Uterus (tissue), 4 donors: ENCODE measurements around the gene TAX1BP1. TPM values are rescaled to one million over a fixed set of nuclear protein-coding genes. Genes with fewer than 3 reads are reported as not detected.

Source experiments
- DNase-seq, 2 donors: peaks; one replicate each; pipeline ENCODE4 v3.0.0-alpha.2; 2019 to 2020
- H3K27ac ChIP-seq, 2 donors: fragments of 200-600 bp; sonication (generic); 1 replicate in 1 of 2; 2 replicates in 1 of 2; pipeline ENCODE4 v1.5.1; 2016 to 2018
- H3K27me3 ChIP-seq, 2 donors: fragments of 200-600 bp; sonication (generic); one replicate each; pipeline ENCODE4 v1.5.1; 2018 to 2019; ENCODE audit warnings: control low read depth in 1 of 2
- H3K36me3 ChIP-seq, 2 donors: fragments of 200-600 bp; sonication (generic); one replicate each; pipeline ENCODE4 v1.5.1; 2019; ENCODE audit warnings: control low read depth in 1 of 2
- H3K4me1 ChIP-seq, 2 donors: fragments of 200-600 bp; sonication (generic); one replicate each; pipeline ENCODE4 v1.5.1; 2018 to 2019; ENCODE audit warnings: control low read depth in 1 of 2
- H3K4me3 ChIP-seq, 2 donors: fragments of 200-600 bp; sonication (generic); 1 replicate in 1 of 2; 2 replicates in 1 of 2; pipeline ENCODE4 v1.5.1; 2018 to 2019; ENCODE audit warnings: mild to moderate bottlenecking in 1 of 2
- H3K9me3 ChIP-seq, 2 donors: fragments of 200-600 bp; sonication (generic); one replicate each; pipeline ENCODE4 v1.5.1; 2019; ENCODE audit warnings: control low read depth in 1 of 2
- CTCF ChIP-seq, 4 experiments: fragments of 200-600 bp in 2 of 4; fragments of 450-650 bp in 2 of 4; sonication (generic) in 2 of 4; IDR thresholded peaks; one replicate each; pipeline ENCODE4 v1.5.1; 2016 to 2019; ENCODE audit warnings: antibody characterized with exemption in 4 of 4, mild to moderate bottlenecking in 2 of 4, moderate library complexity in 1 of 4
- POLR2A ChIP-seq, 2 donors: fragments of 450-650 bp; IDR thresholded peaks; one replicate each; pipeline ENCODE4 v1.6.1; 2016; ENCODE audit warnings: antibody characterized with exemption in 2 of 2, mild to moderate bottlenecking in 1 of 2, moderate library complexity in 1 of 2
- intact Hi-C: fragments of 100-400 bp; cut with DNase I; formaldehyde crosslinking; loops from one replicate; pipeline ENCODE4 v1.15.1; 2023; ENCODE audit warnings: low total_unique reads
- total RNA-seq, 4 donors: library from RNA; depleted of rRNA in 3 of 4; stranded (reverse); fragments of >200 nt in 3 of 4; gene quantifications; one replicate each; pipeline versions ENCODE4 v1.1.0 to v1.2.4, GENCODE V29; 2014 to 2023
- donor health status: DM: yes; HTN: yes; CAD: no.

Gene TAX1BP1
- total RNA-seq, 4 donors from 2014 or later: 46.4 to 121 (median 77.3) TPM

GRCh38 chr7:27756298-27756697 lies 16.3 kb downstream of the TAX1BP1 start:
- H3K27ac ChIP-seq: no peak overlapping the region
- intact Hi-C loops: no loop called here
- TF ChIP-seq POLR2A (IDR thresholded peaks at IDR 0.05): no peak
- TF ChIP-seq CTCF (IDR thresholded peaks at IDR 0.05): no peak
- H3K9me3 ChIP-seq: no peaks in the 10 kb centered on the region
- no peaks in the 10 kb centered on the region for H3K27me3 ChIP-seq
- no peak overlapping the region for H3K4me3 ChIP-seq
- no peaks in the 10 kb centered on the region for H3K36me3 ChIP-seq
- no peaks in the 10 kb centered on the region for H3K4me1 ChIP-seq
- no peak for DNase-seq

- Histone ChIP-seq H3K9me3 (no peaks in the 10 kb centered on the region), H3K36me3 (no peaks in the 10 kb centered on the region)
These were observed 19.5 kb downstream of the TAX1BP1 start for GRCh38 chr7:27759491-27759890.

GRCh38 chr7:27762062-27762461 lies 22.1 kb downstream of the TAX1BP1 start:
- intact Hi-C loops: no loop called here
- Histone ChIP-seq H3K4me3 (no peak overlapping the region), H3K27me3 (no peaks in the 10 kb centered on the region), H3K9me3 (no peaks in the 10 kb centered on the region), H3K4me1 (no peaks in the 10 kb centered on the region), H3K27ac (no peak overlapping the region), H3K36me3 (no peaks in the 10 kb centered on the region)
- DNase-seq: no peak
- TF ChIP-seq POLR2A (IDR thresholded peaks at IDR 0.05): no peak
- no peak for TF ChIP-seq CTCF (IDR thresholded peaks at IDR 0.05)

More at GRCh38 chr7:27759491-27759890, 19.5 kb downstream of the TAX1BP1 start:
- no peaks in the 10 kb centered on the region for H3K27me3 ChIP-seq
- no peak for DNase-seq
- intact Hi-C loops: no loop called here
- H3K4me1 ChIP-seq: no peaks in the 10 kb centered on the region
- TF ChIP-seq CTCF (IDR thresholded peaks at IDR 0.05): no peak
- TF ChIP-seq POLR2A (IDR thresholded peaks at IDR 0.05): no peak
- no peak overlapping the region for H3K27ac ChIP-seq
- no peak overlapping the region for H3K4me3 ChIP-seq

- Histone ChIP-seq H3K27me3 (no peaks in the 10 kb centered on the region), H3K9me3 (no peaks in the 10 kb centered on the region), H3K4me1 (no peaks in the 10 kb centered on the region), H3K4me3 (no peak overlapping the region), H3K27ac (no peak overlapping the region), H3K36me3 (no peaks in the 10 kb centered on the region)
- intact Hi-C loops: no loop called here
- no peak for DNase-seq
- TF ChIP-seq CTCF (IDR thresholded peaks at IDR 0.05): no peak
- TF ChIP-seq POLR2A (IDR thresholded peaks at IDR 0.05): no peak
These were observed 24.1 kb downstream of the TAX1BP1 start for GRCh38 chr7:27763983-27764508.

- H3K4me3 ChIP-seq: no peak overlapping the region
- H3K36me3 ChIP-seq: no peaks in the 10 kb centered on the region
- intact Hi-C loops: no loop called here
- H3K4me1 ChIP-seq: no peaks in the 10 kb centered on the region
- H3K27me3 ChIP-seq: no peaks in the 10 kb centered on the region
- H3K9me3 ChIP-seq: no peaks in the 10 kb centered on the region
- no peak for TF ChIP-seq POLR2A (IDR thresholded peaks at IDR 0.05)
- no peak for TF ChIP-seq CTCF (IDR thresholded peaks at IDR 0.05)
- no peak overlapping the region for H3K27ac ChIP-seq
- DNase-seq: no peak
These were observed 25.9 kb downstream of the TAX1BP1 start for GRCh38 chr7:27765841-27766240.
